ENCODE results near the gene AMER1. TPM values are rescaled to one million over a fixed set of nuclear protein-coding genes. Genes with fewer than 3 reads are reported as not detected.
A peak's percentile ranks its signal among the peaks of the same experiment; 100 is the strongest.
"Not testable (repeated sequence)": the region's sequence is repeated elsewhere in the genome, so short reads cannot be mapped to it uniquely, and the experiment has no call there.

The AMER1 gene
- total RNA-seq (1 to 10 TPM; 3.7 to 6.6 (median 5.0) TPM), polyA plus RNA-seq (under 1 TPM; 0.05 to 0.07 TPM), total RNA-seq (14.5 reads per million, percentile 43 among the genes with 10 or more reads in this experiment)

DNA sequence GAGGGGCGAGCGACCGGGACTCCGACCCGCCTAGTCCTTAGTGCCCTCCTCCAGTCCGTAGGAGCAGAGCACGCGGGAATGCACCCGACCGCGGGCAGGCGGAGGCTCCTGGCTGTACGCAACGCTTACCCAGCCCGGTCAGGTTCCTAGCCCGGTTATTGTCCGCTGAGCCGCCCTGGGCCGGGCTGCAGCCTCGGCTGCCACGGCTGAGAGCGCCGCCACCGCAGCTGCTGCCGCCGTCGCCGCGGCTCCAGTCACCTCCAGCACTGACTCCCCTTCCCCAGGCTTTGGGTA, at the start of gene AMER1:
Gene AMER1 (minus strand): TSS at position 268 of the 294 bp plus-strand sequence. CDS start 12,422 bp downstream, outside the sequence.
- POLR2A ChIA-PET, result interaction anchor here (1.0 to 1.5 kb wide), 2 partner anchors 11 to 771 kb away, joined by 4 to 6 read pairs; partner anchors contain the start of gene ZC4H2
- H3K4me1 ChIP-seq (ENCODE audit: control insufficient read depth in 2 of 2, insufficient read depth in 2 of 2, low read length in 2 of 2), result peaks cover 6 to 7% of the 10 kb centered on the region in 2 donors
- peak within 1 kb of the TSS; percentile 77 for H3K27ac ChIP-seq (ENCODE audit: low read depth, low read length)
- no peaks in the 10 kb centered on the region for H3K27me3 Mint-ChIP-seq
- peak within 1 kb of the TSS; percentile 71 for H3K4me3 ChIP-seq (ENCODE audit: low read length)
- intact Hi-C loops (cut with micrococcal nuclease), result loop anchor here (1.0 to 5.0 kb wide), 7 partner anchors 190 to 1329 kb away; partner anchors contain the start of genes MTMR8 (in 2 of the 2), ZC4H2 (in 2 of the 2), LAS1L (in 1 of the 2) and ZC3H12B (in 1 of the 2)
- no peaks in the 10 kb centered on the region for H3K36me3 ChIP-seq (ENCODE audit: control insufficient read depth in 2 of 3, insufficient read depth in 3 of 3, low read length in 3 of 3)
- peak within 1 kb of the TSS; percentile 82 to 95 (median 93) for H3K27ac Mint-ChIP-seq
- no peaks in the 10 kb centered on the region for H3K9me3 Mint-ChIP-seq
- no peak for DNase-seq
- H3K27me3 ChIP-seq (ENCODE audit: control insufficient read depth in 2 of 2, insufficient read depth in 2 of 2, low read length in 2 of 2), result no peaks in the 10 kb centered on the region
- no peaks in the 10 kb centered on the region for H3K36me3 Mint-ChIP-seq
- CTCF ChIA-PET, result no interaction called here
- ATAC-seq, result peak; percentile 42
- H3K9me3 ChIP-seq (ENCODE audit: control insufficient read depth in 2 of 3, low read length in 3 of 3), result no peaks in the 10 kb centered on the region
- peaks cover 9 to 25% (median 13%) of the 10 kb centered on the region in 7 donors for H3K4me1 Mint-ChIP-seq
- H3K4me3 Mint-ChIP-seq, result peak within 1 kb of the TSS; percentile 83 to 94 (median 90)

DNA sequence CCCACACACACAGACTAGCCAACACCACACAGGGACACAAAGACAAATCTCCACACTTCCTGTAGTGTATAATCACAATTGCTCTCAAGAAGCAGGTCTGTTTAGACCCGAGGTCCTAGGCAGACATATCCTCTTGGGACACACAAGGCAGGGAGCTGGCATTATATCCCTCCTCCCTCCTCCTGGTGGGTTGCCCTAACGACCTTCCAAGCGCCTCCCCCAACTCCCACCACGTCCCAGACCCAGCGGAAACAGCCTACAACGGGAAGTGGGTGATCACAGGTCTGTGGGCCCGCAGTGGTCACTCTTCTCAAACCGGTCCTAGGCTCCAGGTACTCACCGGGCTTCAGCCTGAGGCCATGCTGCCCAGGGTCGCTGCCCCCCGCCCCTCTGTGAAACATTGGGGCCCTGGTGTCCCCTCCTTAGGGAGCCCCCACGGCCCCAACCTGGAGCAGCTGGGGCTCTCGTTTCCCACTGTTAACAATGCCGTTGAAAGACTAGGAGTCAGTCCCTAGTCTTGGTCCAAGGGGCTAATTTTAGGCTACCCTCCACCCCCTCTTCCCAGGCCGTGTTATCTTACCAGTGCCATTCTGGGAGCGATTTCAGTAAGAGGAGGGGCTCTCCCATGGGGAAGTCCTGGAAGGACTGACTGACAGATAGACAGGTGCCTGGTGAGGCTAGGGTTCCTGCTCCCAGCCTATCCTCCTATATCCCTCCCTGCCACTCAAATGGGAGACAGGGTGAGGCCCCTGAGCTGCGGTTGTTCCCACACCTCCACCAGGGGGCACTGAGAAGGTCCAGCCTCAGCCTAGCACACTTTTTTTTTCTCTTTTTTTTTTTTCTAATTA, 24.8 kb upstream of the AMER1 start, which contains the start of gene ASB12:
Gene ASB12 (minus strand): TSS at position 485 of the 848 bp plus-strand sequence. CDS start 4,957 bp downstream, outside the sequence.
- no peaks in the 10 kb centered on the region for H3K27me3 Mint-ChIP-seq
- Histone ChIP-seq H3K9me3 (ENCODE audit: control insufficient read depth in 2 of 3, low read length in 3 of 3) (no peaks in the 10 kb centered on the region), H3K27ac (ENCODE audit: low read depth, low read length) (no peak within 1 kb of the TSS), H3K4me1 (ENCODE audit: control insufficient read depth in 2 of 2, insufficient read depth in 2 of 2, low read length in 2 of 2) (no peaks in the 10 kb centered on the region), H3K27me3 (ENCODE audit: control insufficient read depth in 2 of 2, insufficient read depth in 2 of 2, low read length in 2 of 2) (no peaks in the 10 kb centered on the region), H3K4me3 (ENCODE audit: low read length) (no peak within 1 kb of the TSS), H3K36me3 (ENCODE audit: control insufficient read depth in 2 of 3, insufficient read depth in 3 of 3, low read length in 3 of 3) (no peaks in the 10 kb centered on the region)
- DNase-seq (no peak), ATAC-seq (no peak)
- H3K4me3 Mint-ChIP-seq, result no peak within 1 kb of the TSS
- POLR2A ChIA-PET, result no interaction called here
- peaks cover 0 to 1% (median 0%) of the 10 kb centered on the region in 7 donors for H3K4me1 Mint-ChIP-seq
- H3K9me3 Mint-ChIP-seq, result peaks cover 0 to 4% (median 0%) of the 10 kb centered on the region in 11 donors
- no peak within 1 kb of the TSS for H3K27ac Mint-ChIP-seq
- H3K36me3 Mint-ChIP-seq, result peaks cover 0 to 4% (median 1%) of the 10 kb centered on the region in 5 donors
- intact Hi-C loops (cut with micrococcal nuclease), result no loop called here
- CTCF ChIA-PET, result no interaction called here

DNA sequence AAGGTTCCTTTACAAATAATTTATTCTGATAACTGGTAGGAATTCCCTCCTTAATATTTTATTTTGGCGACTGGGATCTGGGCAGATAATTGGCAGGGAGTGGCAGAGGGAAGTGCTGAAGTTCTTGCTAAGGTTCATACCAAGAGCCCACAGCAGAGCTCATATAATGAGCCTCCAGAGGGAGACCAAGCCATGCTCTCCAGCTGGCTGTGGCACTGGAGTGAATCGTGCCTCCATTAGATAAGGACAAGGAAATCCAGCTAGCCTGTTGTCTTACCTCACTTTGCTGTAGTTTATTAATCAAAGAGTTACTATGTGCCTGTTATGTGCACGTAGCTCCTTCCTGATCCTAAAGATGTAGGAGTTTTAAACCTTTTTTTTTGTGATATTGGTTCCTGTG, 23.6 kb upstream of the AMER1 start:
- H3K4me3 ChIP-seq (ENCODE audit: low read length), result no peak overlapping the region
- intact Hi-C loops (cut with micrococcal nuclease), result no loop called here
- H3K4me1 Mint-ChIP-seq, result peaks cover 0 to 1% (median 0%) of the 10 kb centered on the region in 7 donors
- ATAC-seq (no peak), DNase-seq (no peak)
- H3K9me3 ChIP-seq (ENCODE audit: control insufficient read depth in 2 of 3, low read length in 3 of 3), result no peaks in the 10 kb centered on the region
- H3K36me3 ChIP-seq (ENCODE audit: control insufficient read depth in 2 of 3, insufficient read depth in 3 of 3, low read length in 3 of 3), result no peaks in the 10 kb centered on the region
- H3K27ac ChIP-seq (ENCODE audit: low read depth, low read length), result no peak overlapping the region
- POLR2A ChIA-PET, result no interaction called here
- no peaks in the 10 kb centered on the region for H3K27me3 Mint-ChIP-seq
- H3K9me3 Mint-ChIP-seq, result peaks cover 0 to 4% (median 0%) of the 10 kb centered on the region in 11 donors
- CTCF ChIA-PET, result no interaction called here
- peaks cover 0 to 4% (median 1%) of the 10 kb centered on the region in 5 donors for H3K36me3 Mint-ChIP-seq
- no peaks in the 10 kb centered on the region for H3K27me3 ChIP-seq (ENCODE audit: control insufficient read depth in 2 of 2, insufficient read depth in 2 of 2, low read length in 2 of 2)
- H3K4me3 Mint-ChIP-seq, result no peak overlapping the region
- no peaks in the 10 kb centered on the region for H3K4me1 ChIP-seq (ENCODE audit: control insufficient read depth in 2 of 2, insufficient read depth in 2 of 2, low read length in 2 of 2)
- H3K27ac Mint-ChIP-seq, result no peak overlapping the region

DNA sequence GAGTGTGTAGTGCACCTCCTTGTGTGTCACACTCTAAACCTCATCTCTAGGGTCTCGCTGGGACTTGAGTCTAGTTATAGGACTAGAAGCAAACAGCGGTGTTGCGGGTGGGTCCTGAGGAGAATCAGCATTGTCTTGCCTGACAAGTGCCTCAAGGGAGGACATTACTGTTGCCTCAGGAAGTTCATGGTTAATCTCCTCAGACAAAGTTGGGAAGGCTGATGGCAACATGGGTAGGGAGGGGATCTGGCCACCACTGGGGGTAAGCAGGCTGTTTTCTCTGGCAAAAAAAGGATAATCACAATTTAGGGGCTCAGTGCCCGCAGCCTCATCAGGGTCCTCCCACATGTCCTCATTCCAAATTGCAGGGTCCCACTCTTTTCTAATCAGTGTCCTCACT, 12.5 kb upstream of the AMER1 start:
- Histone ChIP-seq H3K4me3 (ENCODE audit: low read length) (no peak overlapping the region), H3K27ac (ENCODE audit: low read depth, low read length) (no peak overlapping the region), H3K36me3 (ENCODE audit: control insufficient read depth in 2 of 3, insufficient read depth in 3 of 3, low read length in 3 of 3) (no peaks in the 10 kb centered on the region), H3K4me1 (ENCODE audit: control insufficient read depth in 2 of 2, insufficient read depth in 2 of 2, low read length in 2 of 2) (no peaks in the 10 kb centered on the region), H3K9me3 (ENCODE audit: control insufficient read depth in 2 of 3, low read length in 3 of 3) (no peaks in the 10 kb centered on the region), H3K27me3 (ENCODE audit: control insufficient read depth in 2 of 2, insufficient read depth in 2 of 2, low read length in 2 of 2) (no peaks in the 10 kb centered on the region)
- Mint-ChIP-seq H3K4me1 (peaks cover 0 to 2% (median 0%) of the 10 kb centered on the region in 7 donors), H3K27me3 (peaks cover 0 to 3% (median 0%) of the 10 kb centered on the region in 5 donors), H3K27ac (no peak overlapping the region), H3K9me3 (no peaks in the 10 kb centered on the region), H3K36me3 (no peaks in the 10 kb centered on the region), H3K4me3 (no peak overlapping the region)
- intact Hi-C loops (cut with micrococcal nuclease), result no loop called here
- ATAC-seq, result no peak
- ChIA-PET CTCF (no interaction called here), POLR2A (no interaction called here)
- DNase-seq, result no peak

DNA sequence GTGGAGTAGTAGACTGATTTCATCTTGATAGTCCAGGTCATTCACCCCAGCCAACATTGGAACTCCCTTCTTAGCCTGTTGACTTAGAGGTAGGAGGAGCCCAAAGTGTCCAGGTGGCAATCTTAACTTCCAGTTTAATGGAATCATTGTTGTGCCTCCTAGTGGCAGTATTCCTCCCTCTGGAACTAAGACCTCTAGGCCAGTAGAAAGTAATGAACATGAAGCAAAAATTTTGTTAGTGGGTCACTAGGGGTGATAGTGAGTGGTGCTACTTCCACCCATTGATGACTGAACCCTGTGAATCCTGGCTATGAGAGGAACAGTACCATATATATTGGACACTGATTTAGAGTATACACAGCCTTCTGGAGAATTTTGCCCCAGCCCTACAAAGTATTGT, 8.5 kb upstream of the AMER1 start:
- H3K4me1 Mint-ChIP-seq; H3K36me3 ChIP-seq (ENCODE audit: control insufficient read depth in 2 of 3, insufficient read depth in 3 of 3, low read length in 3 of 3); H3K4me3 ChIP-seq (ENCODE audit: low read length); H3K4me3 Mint-ChIP-seq; H3K27me3 ChIP-seq (ENCODE audit: control insufficient read depth in 2 of 2, insufficient read depth in 2 of 2, low read length in 2 of 2); H3K9me3 Mint-ChIP-seq; H3K9me3 ChIP-seq (ENCODE audit: control insufficient read depth in 2 of 3, low read length in 3 of 3); H3K27ac ChIP-seq (ENCODE audit: low read depth, low read length); DNase-seq; ATAC-seq; H3K4me1 ChIP-seq (ENCODE audit: control insufficient read depth in 2 of 2, insufficient read depth in 2 of 2, low read length in 2 of 2); POLR2A ChIA-PET; H3K36me3 Mint-ChIP-seq; intact Hi-C loops (cut with micrococcal nuclease); H3K27me3 Mint-ChIP-seq; CTCF ChIA-PET; H3K27ac Mint-ChIP-seq: not testable (repeated sequence)

DNA sequence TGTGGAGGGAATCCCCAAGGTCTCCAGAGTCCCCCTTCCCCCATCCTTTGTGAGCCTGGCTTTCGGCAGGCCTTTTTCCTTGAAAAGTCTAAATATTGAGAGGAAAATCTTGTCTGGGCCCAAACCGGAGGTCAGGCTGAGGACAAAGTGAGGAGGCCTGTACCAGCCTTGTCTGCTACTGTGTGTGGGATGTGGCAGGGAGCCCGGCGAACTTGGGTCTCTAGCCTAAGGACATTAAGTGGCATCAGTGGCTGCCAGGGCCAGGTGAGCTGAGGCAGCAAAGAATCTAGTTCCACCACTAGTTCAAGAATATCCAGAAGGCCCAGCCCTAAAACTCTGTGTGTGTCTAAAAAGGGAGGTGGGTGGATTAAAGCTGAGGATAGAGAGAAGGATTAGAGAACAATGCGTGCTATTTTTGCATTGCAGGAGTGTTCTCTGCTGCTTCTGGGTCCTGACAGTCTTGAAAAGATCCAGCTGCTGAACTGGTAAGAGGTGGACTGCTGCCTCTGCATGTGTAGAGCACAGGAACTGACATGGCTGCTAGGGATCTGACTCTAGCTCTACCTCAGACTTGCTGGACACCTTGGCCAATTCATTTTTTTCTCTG, 1.2 kb upstream of the AMER1 start:
- ChIA-PET POLR2A (interaction anchor here (1.5 kb wide), 1 partner anchor 770 kb away, joined by 6 read pairs; the partner anchor contains the start of gene ZC4H2), CTCF (interaction anchor here (1.2 kb wide), 1 partner anchor 829 kb away, joined by 3 read pairs; no protein-coding TSS in a partner anchor)
- no peaks in the 10 kb centered on the region for H3K27me3 Mint-ChIP-seq
- no peaks in the 10 kb centered on the region for H3K9me3 ChIP-seq (ENCODE audit: control insufficient read depth in 2 of 3, low read length in 3 of 3)
- H3K9me3 Mint-ChIP-seq, result no peaks in the 10 kb centered on the region
- H3K4me3 ChIP-seq (ENCODE audit: low read length), result peak overlapping the region; percentile 71
- peak overlapping the region; percentile 77 for H3K27ac ChIP-seq (ENCODE audit: low read depth, low read length)
- H3K27ac Mint-ChIP-seq, result peak overlapping the region; percentile 82 to 95 (median 93)
- no peaks in the 10 kb centered on the region for H3K36me3 Mint-ChIP-seq
- H3K4me1 ChIP-seq (ENCODE audit: control insufficient read depth in 2 of 2, insufficient read depth in 2 of 2, low read length in 2 of 2), result peaks cover 6 to 7% of the 10 kb centered on the region in 2 donors
- no peaks in the 10 kb centered on the region for H3K36me3 ChIP-seq (ENCODE audit: control insufficient read depth in 2 of 3, insufficient read depth in 3 of 3, low read length in 3 of 3)
- intact Hi-C loops (cut with micrococcal nuclease), result loop anchor here (1.0 to 5.0 kb wide), 4 partner anchors 645 to 1328 kb away; partner anchors contain the start of genes LAS1L (in 1 of the 2), ZC3H12B (in 1 of the 2) and ZC4H2 (in 1 of the 2)
- H3K4me3 Mint-ChIP-seq, result peak overlapping the region; percentile 83 to 94 (median 90)
- DNase-seq (peak in 1 of 9 donors; percentile 4), ATAC-seq (no peak)
- no peaks in the 10 kb centered on the region for H3K27me3 ChIP-seq (ENCODE audit: control insufficient read depth in 2 of 2, insufficient read depth in 2 of 2, low read length in 2 of 2)
- H3K4me1 Mint-ChIP-seq, result peaks cover 9 to 20% (median 13%) of the 10 kb centered on the region in 7 donors

Data from naive thymus-derived CD4-positive, alpha-beta T cell (primary cell).